Astrocyte (in vitro differentiated cells and primary cell): Measurements from ENCODE around the gene TCAIM. TPM values are rescaled to one million over a fixed set of nuclear protein-coding genes. Genes with fewer than 3 reads are reported as not detected.
A peak's percentile ranks its signal among the peaks of the same experiment; 100 is the strongest.

ENCODE experiments used
- DNase-seq: peaks from one replicate; pipeline ENCODE4 v3.0.0-alpha.2; 2010; ENCODE audit warnings: low read depth
- FAIRE-seq: peaks from 2 replicates; lab custom pipeline; 2011; peaks lifted over from hg19 to GRCh38; lab: Jason Lieb, UNC
- H2AFZ ChIP-seq: 2 replicates; pipeline ENCODE4 v1.6.0; 2012; ENCODE audit warnings: low read depth, low read length, inconsistent platforms
- H3K27ac ChIP-seq: 2 replicates; pipeline ENCODE4 v1.5.1; 2011; ENCODE audit warnings: low read depth, low read length, inconsistent platforms
- H3K27me3 ChIP-seq: 2 replicates; pipeline ENCODE4 v1.6.0; 2011; ENCODE audit warnings: low read length, inconsistent platforms; ENCODE audit not compliant: insufficient read depth
- H3K36me3 ChIP-seq: 2 replicates; pipeline ENCODE4 v1.5.1; 2011; ENCODE audit warnings: low read length, inconsistent platforms; ENCODE audit not compliant: insufficient read depth
- H3K4me1 ChIP-seq: 2 replicates; pipeline ENCODE4 v1.5.1; 2011; ENCODE audit warnings: low read length, inconsistent platforms; ENCODE audit not compliant: insufficient read depth
- H3K4me2 ChIP-seq: 2 replicates; pipeline ENCODE4 v1.6.0; 2012; ENCODE audit warnings: low read length, inconsistent platforms
- H3K4me3 ChIP-seq: 2 replicates; pipeline ENCODE4 v1.5.1; 2011; ENCODE audit warnings: low read depth, mild to moderate bottlenecking, low read length, inconsistent platforms; ENCODE audit not compliant: insufficient read depth
- H3K79me2 ChIP-seq: 2 replicates; pipeline ENCODE4 v1.6.0; 2012; ENCODE audit warnings: mild to moderate bottlenecking, low read length, inconsistent platforms; ENCODE audit not compliant: insufficient read depth
- H3K9ac ChIP-seq: 2 replicates; pipeline ENCODE4 v1.6.0; 2012; ENCODE audit warnings: mild to moderate bottlenecking, low read length, inconsistent platforms
- H3K9me3 ChIP-seq: 2 replicates; pipeline ENCODE4 v1.5.1; 2012; ENCODE audit warnings: low read depth, mild to moderate bottlenecking, low read length, inconsistent platforms; ENCODE audit not compliant: insufficient read depth
- H4K20me1 ChIP-seq: 2 replicates; pipeline ENCODE4 v1.6.0; 2012; ENCODE audit warnings: low read length, inconsistent platforms; ENCODE audit not compliant: insufficient read depth
- H3K27ac Mint-ChIP-seq: one replicate; pipeline ENCODE4 v1.8.0; 2021; ENCODE audit warnings: mild to moderate bottlenecking, mixed read lengths; ENCODE audit not compliant: unreplicated experiment
- H3K27me3 Mint-ChIP-seq: one replicate; pipeline ENCODE4 v1.8.0; 2021; ENCODE audit warnings: low read depth, mixed read lengths; ENCODE audit not compliant: unreplicated experiment
- H3K36me3 Mint-ChIP-seq: one replicate; pipeline ENCODE4 v1.8.0; 2021; ENCODE audit warnings: low read depth, mixed read lengths; ENCODE audit not compliant: unreplicated experiment
- H3K4me1 Mint-ChIP-seq: one replicate; pipeline ENCODE4 v1.8.0; 2021; ENCODE audit warnings: low read depth, mixed read lengths; ENCODE audit not compliant: unreplicated experiment
- H3K4me3 Mint-ChIP-seq: one replicate; pipeline ENCODE4 v1.8.0; 2021; ENCODE audit warnings: mild to moderate bottlenecking, moderate library complexity, mixed read lengths; ENCODE audit not compliant: unreplicated experiment
- H3K9me3 Mint-ChIP-seq: one replicate; pipeline ENCODE4 v1.8.0; 2021; ENCODE audit warnings: mild to moderate bottlenecking, mixed read lengths; ENCODE audit not compliant: unreplicated experiment
- EZH2 ChIP-seq: IDR thresholded peaks from 2 replicates; pipeline ENCODE4 v1.6.1; 2012; ENCODE audit warnings: mild to moderate bottlenecking, low read length, inconsistent platforms; ENCODE audit not compliant: insufficient read depth
- total RNA-seq: library from RNA; stranded (reverse); gene quantifications from 2 replicates; pipeline ENCODE4 v1.2.1, GENCODE V29; 2021
- TF ChIP-seq, protein P1 (sequence below): IDR thresholded peaks from 2 replicates; pipeline ENCODE4 v1.5.1; 2011; ENCODE audit warnings: low read depth, mild to moderate bottlenecking, inconsistent platforms, low read length, moderate library complexity; ENCODE audit not compliant: insufficient read depth

TCAIM gene
- total RNA-seq, 1 donor from 2014 or later, result 25.5 TPM

DNA sequence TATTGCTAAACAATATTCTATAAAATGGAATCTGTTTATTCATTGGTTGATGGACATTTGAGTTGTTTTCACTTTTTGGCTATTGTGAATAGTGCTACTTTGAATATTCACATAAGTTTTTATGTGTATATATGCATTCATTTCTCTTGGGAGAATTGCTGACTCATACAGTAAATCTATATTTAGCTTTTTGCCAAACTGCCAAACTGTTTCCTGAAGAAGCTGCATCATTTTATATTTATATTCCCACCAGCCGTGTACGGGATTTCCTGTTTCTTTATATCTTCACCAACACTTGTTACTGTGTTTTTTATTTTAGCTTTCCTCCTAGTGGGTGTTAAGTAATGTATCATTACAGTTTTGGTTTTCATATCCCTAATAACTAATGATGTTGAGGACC, 12.5 kb upstream of the TCAIM start:
- no peak overlapping the region for H3K9ac ChIP-seq
- DNase-seq (peak; percentile 7), FAIRE-seq (no peak)
- H3K27ac ChIP-seq, result no peak overlapping the region
- TF ChIP-seq, protein P1, sequence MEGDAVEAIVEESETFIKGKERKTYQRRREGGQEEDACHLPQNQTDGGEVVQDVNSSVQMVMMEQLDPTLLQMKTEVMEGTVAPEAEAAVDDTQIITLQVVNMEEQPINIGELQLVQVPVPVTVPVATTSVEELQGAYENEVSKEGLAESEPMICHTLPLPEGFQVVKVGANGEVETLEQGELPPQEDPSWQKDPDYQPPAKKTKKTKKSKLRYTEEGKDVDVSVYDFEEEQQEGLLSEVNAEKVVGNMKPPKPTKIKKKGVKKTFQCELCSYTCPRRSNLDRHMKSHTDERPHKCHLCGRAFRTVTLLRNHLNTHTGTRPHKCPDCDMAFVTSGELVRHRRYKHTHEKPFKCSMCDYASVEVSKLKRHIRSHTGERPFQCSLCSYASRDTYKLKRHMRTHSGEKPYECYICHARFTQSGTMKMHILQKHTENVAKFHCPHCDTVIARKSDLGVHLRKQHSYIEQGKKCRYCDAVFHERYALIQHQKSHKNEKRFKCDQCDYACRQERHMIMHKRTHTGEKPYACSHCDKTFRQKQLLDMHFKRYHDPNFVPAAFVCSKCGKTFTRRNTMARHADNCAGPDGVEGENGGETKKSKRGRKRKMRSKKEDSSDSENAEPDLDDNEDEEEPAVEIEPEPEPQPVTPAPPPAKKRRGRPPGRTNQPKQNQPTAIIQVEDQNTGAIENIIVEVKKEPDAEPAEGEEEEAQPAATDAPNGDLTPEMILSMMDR, result no peak
- TF ChIP-seq EZH2, result no peak
- H3K4me3 ChIP-seq, result no peak overlapping the region
- H3K27ac Mint-ChIP-seq, result no peak overlapping the region
- no peaks in the 10 kb centered on the region for H4K20me1 ChIP-seq
- no peak overlapping the region for H2AFZ ChIP-seq
- H3K36me3 ChIP-seq, result no peaks in the 10 kb centered on the region
- H3K4me1 Mint-ChIP-seq, result peaks cover 2% of the 10 kb centered on the region
- H3K27me3 ChIP-seq, result peaks cover 5% of the 10 kb centered on the region
- H3K4me3 Mint-ChIP-seq, result no peak overlapping the region
- H3K9me3 ChIP-seq, result no peaks in the 10 kb centered on the region
- no peaks in the 10 kb centered on the region for H3K36me3 Mint-ChIP-seq
- H3K4me1 ChIP-seq, result no peaks in the 10 kb centered on the region
- H3K27me3 Mint-ChIP-seq, result no peaks in the 10 kb centered on the region
- H3K9me3 Mint-ChIP-seq, result no peaks in the 10 kb centered on the region
- no peak overlapping the region for H3K4me2 ChIP-seq
- no peaks in the 10 kb centered on the region for H3K79me2 ChIP-seq

DNA sequence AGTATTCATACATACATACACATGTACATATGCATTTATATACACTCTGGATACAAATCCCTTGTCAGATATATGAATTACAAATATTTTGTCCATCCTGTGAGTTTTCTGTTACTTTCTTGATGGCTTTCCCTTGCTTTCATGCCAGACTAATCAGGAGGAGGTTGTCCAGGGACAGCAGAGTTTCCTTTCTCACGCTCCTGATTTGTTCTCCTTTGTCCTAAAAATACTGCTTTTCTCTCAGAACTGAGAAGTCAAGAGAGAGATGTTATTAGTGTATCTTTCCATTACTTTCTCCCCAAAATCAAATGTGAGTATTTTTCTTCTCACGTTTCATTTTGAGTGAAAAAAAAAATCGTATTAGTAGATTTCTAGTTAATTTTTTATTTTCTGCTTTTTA, 12.1 kb upstream of the TCAIM start:
- Mint-ChIP-seq H3K9me3 (no peaks in the 10 kb centered on the region), H3K27ac (no peak overlapping the region)
- no peaks in the 10 kb centered on the region for H3K9me3 ChIP-seq

DNA sequence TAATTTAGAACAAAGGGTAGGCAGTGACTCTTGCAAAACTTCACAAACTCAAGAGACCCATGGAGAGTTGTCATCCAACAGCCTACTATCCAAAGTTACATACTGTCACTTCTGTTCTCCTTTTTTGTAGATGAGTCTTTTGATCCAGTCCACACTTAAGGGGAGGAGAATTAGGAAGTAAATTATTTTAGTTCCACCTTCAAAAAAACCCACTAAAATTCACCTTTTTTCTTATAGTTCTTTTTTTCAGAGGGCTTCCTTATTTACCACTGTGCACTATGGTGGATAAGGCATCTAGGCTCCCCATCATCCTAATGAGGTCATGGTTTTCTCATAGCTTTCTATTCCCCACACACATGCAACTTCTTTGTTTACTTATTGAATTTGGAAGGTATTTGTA, 8.6 kb upstream of the TCAIM start:
- Mint-ChIP-seq H3K4me3 (no peak overlapping the region), H3K27me3 (no peaks in the 10 kb centered on the region), H3K27ac (no peak overlapping the region), H3K4me1 (peaks cover 2% of the 10 kb centered on the region), H3K9me3 (no peaks in the 10 kb centered on the region), H3K36me3 (no peaks in the 10 kb centered on the region)
- peaks cover 7% of the 10 kb centered on the region for H3K27me3 ChIP-seq
- DNase-seq, result no peak
- no peak overlapping the region for H3K9ac ChIP-seq
- FAIRE-seq, result no peak
- no peak overlapping the region for H3K4me2 ChIP-seq
- no peaks in the 10 kb centered on the region for H3K79me2 ChIP-seq
- H3K4me1 ChIP-seq, result no peaks in the 10 kb centered on the region
- H2AFZ ChIP-seq, result no peak overlapping the region
- H3K9me3 ChIP-seq, result no peaks in the 10 kb centered on the region
- H3K27ac ChIP-seq, result no peak overlapping the region
- H3K36me3 ChIP-seq, result no peaks in the 10 kb centered on the region
- no peaks in the 10 kb centered on the region for H4K20me1 ChIP-seq
- H3K4me3 ChIP-seq, result no peak overlapping the region
- no peak for TF ChIP-seq EZH2

More for the DNA sequence above, 12.1 kb upstream of the TCAIM start:
- Histone ChIP-seq H3K79me2 (no peaks in the 10 kb centered on the region), H3K4me3 (no peak overlapping the region), H3K9ac (no peak overlapping the region), H3K36me3 (no peaks in the 10 kb centered on the region), H3K27me3 (peaks cover 5% of the 10 kb centered on the region), H3K27ac (no peak overlapping the region), H2AFZ (no peak overlapping the region), H3K4me1 (no peaks in the 10 kb centered on the region), H3K4me2 (no peak overlapping the region), H4K20me1 (no peaks in the 10 kb centered on the region)
- FAIRE-seq, result no peak
- no peak overlapping the region for H3K4me3 Mint-ChIP-seq
- no peaks in the 10 kb centered on the region for H3K36me3 Mint-ChIP-seq
- no peaks in the 10 kb centered on the region for H3K27me3 Mint-ChIP-seq
- peaks cover 2% of the 10 kb centered on the region for H3K4me1 Mint-ChIP-seq
- no peak for TF ChIP-seq EZH2
- TF ChIP-seq, protein P1, result no peak
- no peak for DNase-seq
